Measurements from ENCODE around the gene PEDS1.

The PEDS1 gene

DNA sequence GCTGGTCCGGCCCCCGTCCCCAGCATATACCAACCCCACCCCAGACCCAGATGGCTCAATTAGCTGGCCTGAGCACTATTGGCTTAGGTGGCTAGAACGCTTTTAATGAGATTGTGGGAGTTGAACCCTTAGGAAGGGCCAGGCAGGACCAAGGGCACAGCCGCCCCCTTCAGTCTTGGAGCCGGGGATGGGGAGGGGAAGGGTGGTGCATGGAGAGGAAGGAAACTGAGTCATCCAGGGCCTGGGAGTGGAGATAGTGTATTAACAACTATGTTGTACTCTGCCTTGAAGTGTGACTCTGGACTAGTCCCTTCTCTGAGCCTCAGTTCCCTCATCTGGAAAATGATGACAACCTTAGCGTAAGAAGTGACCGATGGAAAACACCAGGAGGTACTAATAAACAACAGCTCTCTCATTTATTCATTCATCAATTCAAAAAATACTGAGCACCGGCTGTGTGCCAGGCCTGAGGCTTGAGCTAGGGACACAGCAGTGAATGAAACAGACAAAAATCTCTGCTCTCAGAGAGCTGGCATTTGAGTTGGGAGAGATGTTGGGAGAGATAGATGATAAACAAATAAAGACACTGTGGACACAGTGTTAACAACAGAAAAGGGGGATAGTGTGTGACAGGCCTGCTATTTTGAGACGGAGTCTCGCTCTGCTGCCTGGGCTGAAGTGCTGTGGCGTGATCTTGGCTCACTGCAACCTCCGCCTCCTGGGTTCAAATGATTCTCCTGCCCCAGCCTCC lies 11.5 kb downstream of the PEDS1 start:
- Histone ChIP-seq H3K79me2 (ENCODE audit: insufficient read depth, low read length) (no peaks in the 10 kb centered on the region), H3K4me1 (ENCODE audit: insufficient read depth, low read length, severe bottlenecking) (peaks cover 14% of the 10 kb centered on the region), H4K20me1 (ENCODE audit: insufficient read depth, low read length) (no peaks in the 10 kb centered on the region), H3K27me3 (ENCODE audit: insufficient read depth, low read length) (no peaks in the 10 kb centered on the region), H3K4me2 (ENCODE audit: low read length) (no peak overlapping the region), H3K9me2 (ENCODE audit: low read depth, low read length) (no peaks in the 10 kb centered on the region), H3K36me3 (ENCODE audit: insufficient read depth, low read length) (peaks cover 37% of the 10 kb centered on the region; the same call in 1 of the 2 replicates), H3F3A (ENCODE audit: insufficient read depth, low read length) (no peaks in the 10 kb centered on the region), H3K27ac (ENCODE audit: low read depth, low read length, poor library complexity, severe bottlenecking) (no peak overlapping the region), H3K9me3 (ENCODE audit: low read length) (no peaks in the 10 kb centered on the region), H3K9ac (ENCODE audit: low read length) (no peak overlapping the region), H3K4me3 (ENCODE audit: low read depth, low read length, poor library complexity, severe bottlenecking) (no peak overlapping the region), H2AFZ (ENCODE audit: low read length) (no peak overlapping the region)
- TF ChIP-seq CTCF (IDR thresholded peaks at IDR 0.05; ENCODE audit: low read length) (no peak), EZH2 (IDR thresholded peaks at IDR 0.05; ENCODE audit: borderline replicate concordance, low read length) (no peak)

DNA sequence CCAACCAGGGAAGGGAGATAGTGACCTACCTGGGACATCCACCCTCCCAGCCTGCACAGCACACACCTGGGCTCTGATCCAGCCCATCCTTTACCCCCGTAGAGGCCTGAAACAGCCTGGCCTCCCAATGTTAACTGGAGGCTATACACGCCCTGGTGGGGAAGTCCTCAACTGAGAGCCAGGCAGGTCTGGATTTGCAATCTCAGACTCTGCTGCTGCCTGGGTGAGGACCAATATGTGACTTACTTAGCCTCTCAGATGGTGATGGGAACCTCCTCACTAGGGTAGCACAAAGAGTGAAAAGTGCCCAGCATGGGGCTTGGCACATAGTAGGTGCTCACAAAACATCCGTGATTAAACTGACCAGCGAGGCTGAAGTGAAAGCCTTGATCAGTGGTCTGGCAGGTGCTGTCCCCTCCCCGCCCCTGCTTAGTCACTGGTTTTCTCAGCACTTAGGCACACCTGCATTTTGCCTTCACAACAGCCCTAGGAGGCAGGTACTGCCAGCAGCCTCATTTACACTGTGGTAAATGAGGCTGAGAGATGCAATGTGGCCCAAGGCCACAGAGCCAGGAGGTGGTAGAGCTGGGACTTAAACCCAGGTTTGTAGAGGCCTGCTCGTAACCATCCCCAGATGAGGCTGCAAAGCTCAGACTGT lies 12.4 kb downstream of the PEDS1 start:
- no peak overlapping the region for H2AFZ ChIP-seq (ENCODE audit: low read length)
- no peak overlapping the region for H3K4me3 ChIP-seq (ENCODE audit: low read depth, low read length, poor library complexity, severe bottlenecking)
- H3K79me2 ChIP-seq (ENCODE audit: insufficient read depth, low read length): no peaks in the 10 kb centered on the region
- no peaks in the 10 kb centered on the region for H3F3A ChIP-seq (ENCODE audit: insufficient read depth, low read length)
- no peaks in the 10 kb centered on the region for H3K27me3 ChIP-seq (ENCODE audit: insufficient read depth, low read length)
- no peak for TF ChIP-seq EZH2 (IDR thresholded peaks at IDR 0.05; ENCODE audit: borderline replicate concordance, low read length)
- TF ChIP-seq CTCF (IDR thresholded peaks at IDR 0.05; ENCODE audit: low read length): no peak
- no peaks in the 10 kb centered on the region for H4K20me1 ChIP-seq (ENCODE audit: insufficient read depth, low read length)
- H3K9me2 ChIP-seq (ENCODE audit: low read depth, low read length): no peaks in the 10 kb centered on the region
- peaks cover 37% of the 10 kb centered on the region; the same call in 1 of the 2 replicates for H3K36me3 ChIP-seq (ENCODE audit: insufficient read depth, low read length)
- peaks cover 5% of the 10 kb centered on the region for H3K4me1 ChIP-seq (ENCODE audit: insufficient read depth, low read length, severe bottlenecking)
- no peak overlapping the region for H3K9ac ChIP-seq (ENCODE audit: low read length)
- H3K9me3 ChIP-seq (ENCODE audit: low read length): no peaks in the 10 kb centered on the region
- no peak overlapping the region for H3K27ac ChIP-seq (ENCODE audit: low read depth, low read length, poor library complexity, severe bottlenecking)
- no peak overlapping the region for H3K4me2 ChIP-seq (ENCODE audit: low read length)

GRCh38 chr20:50140339-50140859 lies 13.1 kb downstream of the PEDS1 start:
- peaks cover 37% of the 10 kb centered on the region; the same call in 1 of the 2 replicates for H3K36me3 ChIP-seq (ENCODE audit: insufficient read depth, low read length)
- H3K79me2 ChIP-seq (ENCODE audit: insufficient read depth, low read length): no peaks in the 10 kb centered on the region
- no peaks in the 10 kb centered on the region for H3F3A ChIP-seq (ENCODE audit: insufficient read depth, low read length)
- no peaks in the 10 kb centered on the region for H3K9me3 ChIP-seq (ENCODE audit: low read length)
- H3K27me3 ChIP-seq (ENCODE audit: insufficient read depth, low read length): no peaks in the 10 kb centered on the region
- no peak overlapping the region for H3K9ac ChIP-seq (ENCODE audit: low read length)
- no peaks in the 10 kb centered on the region for H4K20me1 ChIP-seq (ENCODE audit: insufficient read depth, low read length)
- H3K9me2 ChIP-seq (ENCODE audit: low read depth, low read length): no peaks in the 10 kb centered on the region
- H2AFZ ChIP-seq (ENCODE audit: low read length): no peak overlapping the region
- TF ChIP-seq EZH2 (IDR thresholded peaks at IDR 0.05; ENCODE audit: borderline replicate concordance, low read length) (no peak), CTCF (IDR thresholded peaks at IDR 0.05; ENCODE audit: low read length) (no peak)
- H3K4me1 ChIP-seq (ENCODE audit: insufficient read depth, low read length, severe bottlenecking): no peaks in the 10 kb centered on the region
- no peak overlapping the region for H3K27ac ChIP-seq (ENCODE audit: low read depth, low read length, poor library complexity, severe bottlenecking)
- H3K4me2 ChIP-seq (ENCODE audit: low read length): no peak overlapping the region
- no peak overlapping the region for H3K4me3 ChIP-seq (ENCODE audit: low read depth, low read length, poor library complexity, severe bottlenecking)

Measured in OCI-LY1 (cell line).